ENCODE results near the gene MICAL3. TPM values are rescaled to one million over a fixed set of nuclear protein-coding genes. Genes with fewer than 3 reads are reported as not detected.

Gene MICAL3
- total and polyA plus RNA-seq, 9 of the 15 experiments (the other 6 are each of a cell fraction or from before 2014, with no cell fraction given) = 0.53 to 32.1 (median 12.3) TPM

- TF ChIP-seq BCLAF1 (IDR thresholded peaks at IDR 0.05; ENCODE audit: borderline replicate concordance in 1 of 2, control insufficient read depth in 1 of 2, low read depth in 2 of 2, low read length in 1 of 2) (no peak), ZMIZ1 (IDR thresholded peaks at IDR 0.05; ENCODE audit: low read depth in 2 of 2, low read length in 2 of 2) (no peak), RNF2 (IDR thresholded peaks at IDR 0.05) (no peak), POLR2G (IDR thresholded peaks at IDR 0.05; ENCODE audit: low read depth, low read length) (0 out of 2 replicates have a peak, but pooled peaks have one; percentile 50), THAP12 (CRISPR knock-in tag; IDR thresholded peaks at IDR 0.05) (peak; percentile 51; the same call in 1 of the 2 replicates), TBP (optimal IDR thresholded peaks at IDR 0.05; ENCODE audit: low read depth, low read length) (peak; percentile 30), EHMT2 (IDR thresholded peaks at IDR 0.05) (peak; percentile 41; the same call in 1 of the 2 replicates), ETV1 (tag; conservative IDR thresholded peaks at IDR 0.05; ENCODE audit: low read depth) (peak; percentile 63), ZNF184 (CRISPR knock-in tag; IDR thresholded peaks at IDR 0.05) (no peak), MAZ (CRISPR knock-in tag; conservative IDR thresholded peaks at IDR 0.05 in 1 of 2, IDR thresholded peaks at IDR 0.05 in 1 of 2) (peak; percentile 27 to 46; a peak in 1 of 4 replicates), MYNN (IDR thresholded peaks at IDR 0.05) (peak; percentile 45; the same call in 1 of the 2 replicates), MYNN (CRISPR knock-in tag; IDR thresholded peaks at IDR 0.05) (no peak), E2F6 (IDR thresholded peaks at IDR 0.05; ENCODE audit: borderline replicate concordance in 1 of 2, extremely low read depth in 1 of 2, insufficient read depth in 1 of 2, insufficient read length in 1 of 2, low read depth in 1 of 2, low read length in 1 of 2, poor library complexity in 1 of 2, severe bottlenecking in 1 of 2) (peak; percentile 26 to 45), NFE2 (IDR thresholded peaks at IDR 0.05; ENCODE audit: low read depth) (peak; percentile 64), FOXJ3 (CRISPR knock-in tag; IDR thresholded peaks at IDR 0.05) (no peak)
Observed at GRCh38 chr22:17917490-17917983, 106.8 kb downstream of the MICAL3 start (continued).

Measured in K562 (cell line).